ENCODE measurements around the gene ATG7. TPM values are rescaled to one million over a fixed set of nuclear protein-coding genes. Genes with fewer than 3 reads are reported as not detected.

The ATG7 gene
- total and polyA plus RNA-seq, 10 of the 15 experiments (the other 5 are each of a cell fraction or from before 2014, with no cell fraction given) = 13.5 to 49.5 (median 26.4) TPM

- in situ Hi-C loops (cut with MboI) = no loop called here
- DNase-seq (ENCODE audit: low read depth, low spot score) = no peak
- intact Hi-C loops (cut with micrococcal nuclease; ENCODE audit: unreplicated experiment) = no loop called here
- Histone ChIP-seq H3K79me2 (ENCODE audit: control insufficient read depth, insufficient read depth, low read length) (no peaks in the 10 kb centered on the region; the same call in 1 of the 2 replicates), H3K4me3 (no peak overlapping the region), H3K36me3 (ENCODE audit: control insufficient read depth in 2 of 2, insufficient read depth in 2 of 2, low read length in 1 of 2) (peaks cover 11 to 38% of the 10 kb centered on the region in 2 experiments; a peak in 3 of 4 replicates), H3K27ac (ENCODE audit: control insufficient read depth, insufficient read depth) (no peak overlapping the region), H3K4me2 (ENCODE audit: control insufficient read depth, insufficient read depth) (no peak overlapping the region), H4K20me1 (ENCODE audit: control insufficient read depth, insufficient read depth) (no peaks in the 10 kb centered on the region; the same call in 1 of the 2 replicates), H3K9me3 (replicated peaks; ENCODE audit: control insufficient read depth, insufficient read depth, low read length) (no peaks in the 10 kb centered on the region), H2AFZ (ENCODE audit: control insufficient read depth, low read depth, low read length) (no peak overlapping the region), H3K4me1 (ENCODE audit: control insufficient read depth, insufficient read depth, low read length) (no peaks in the 10 kb centered on the region), H3K9ac (ENCODE audit: control insufficient read depth, insufficient read depth, low read length) (no peak overlapping the region), H3K27me3 (replicated peaks in 1 of 2; ENCODE audit: control insufficient read depth in 2 of 2, insufficient read depth in 2 of 2, low read length in 1 of 2) (no peaks in the 10 kb centered on the region)
- ChIA-PET SMC1A (ENCODE audit: uncharacterized antibody, unreplicated experiment) (interaction anchor here (0.5 kb wide), 1 partner anchor 79 kb away, joined by 3 read pairs; no protein-coding TSS in a partner anchor), RAD21 (ENCODE audit: unreplicated experiment) (no interaction called here), POLR2A (interaction anchor here (0.7 kb wide), 2 partner anchors 59 to 227 kb away, joined by 4 to 5 read pairs; no protein-coding TSS in a partner anchor), CTCF (no interaction called here)
- no peak for FAIRE-seq
- 96% methylated on average over 17 of the region's 17 CpGs for WGBS (ENCODE audit: insufficient coverage, insufficient replicate concordance, low lambda C conversion rate, missing lambda C conversion rate)
- ATAC-seq = no peak
- TF ChIP-seq CREB1 (IDR thresholded peaks at IDR 0.05; ENCODE audit: low read depth) (no peak), NRF1 (conservative IDR thresholded peaks at IDR 0.05; ENCODE audit: low read depth, low read length) (no peak), DPF2 (IDR thresholded peaks at IDR 0.05) (no peak), SMC3 (IDR thresholded peaks at IDR 0.05; ENCODE audit: borderline replicate concordance, low read length) (no peak), BHLHE40 (IDR thresholded peaks at IDR 0.05; ENCODE audit: borderline replicate concordance in 1 of 2, low read depth in 2 of 2, low read length in 1 of 2) (no peak), POLR2AphosphoS2 (IDR thresholded peaks at IDR 0.05; ENCODE audit: low read depth, low read length) (no peak), PAX8 (IDR thresholded peaks at IDR 0.05) (no peak), NFIC (IDR thresholded peaks at IDR 0.05; ENCODE audit: low read depth, low read length) (no peak), CHD1 (IDR thresholded peaks at IDR 0.05; ENCODE audit: low read depth, low read length) (no peak), NR2F1 (conservative IDR thresholded peaks at IDR 0.05) (no peak), HDAC6 (IDR thresholded peaks at IDR 0.05; ENCODE audit: unreplicated experiment) (no peak)
- TF ChIP-seq, protein P1, sequence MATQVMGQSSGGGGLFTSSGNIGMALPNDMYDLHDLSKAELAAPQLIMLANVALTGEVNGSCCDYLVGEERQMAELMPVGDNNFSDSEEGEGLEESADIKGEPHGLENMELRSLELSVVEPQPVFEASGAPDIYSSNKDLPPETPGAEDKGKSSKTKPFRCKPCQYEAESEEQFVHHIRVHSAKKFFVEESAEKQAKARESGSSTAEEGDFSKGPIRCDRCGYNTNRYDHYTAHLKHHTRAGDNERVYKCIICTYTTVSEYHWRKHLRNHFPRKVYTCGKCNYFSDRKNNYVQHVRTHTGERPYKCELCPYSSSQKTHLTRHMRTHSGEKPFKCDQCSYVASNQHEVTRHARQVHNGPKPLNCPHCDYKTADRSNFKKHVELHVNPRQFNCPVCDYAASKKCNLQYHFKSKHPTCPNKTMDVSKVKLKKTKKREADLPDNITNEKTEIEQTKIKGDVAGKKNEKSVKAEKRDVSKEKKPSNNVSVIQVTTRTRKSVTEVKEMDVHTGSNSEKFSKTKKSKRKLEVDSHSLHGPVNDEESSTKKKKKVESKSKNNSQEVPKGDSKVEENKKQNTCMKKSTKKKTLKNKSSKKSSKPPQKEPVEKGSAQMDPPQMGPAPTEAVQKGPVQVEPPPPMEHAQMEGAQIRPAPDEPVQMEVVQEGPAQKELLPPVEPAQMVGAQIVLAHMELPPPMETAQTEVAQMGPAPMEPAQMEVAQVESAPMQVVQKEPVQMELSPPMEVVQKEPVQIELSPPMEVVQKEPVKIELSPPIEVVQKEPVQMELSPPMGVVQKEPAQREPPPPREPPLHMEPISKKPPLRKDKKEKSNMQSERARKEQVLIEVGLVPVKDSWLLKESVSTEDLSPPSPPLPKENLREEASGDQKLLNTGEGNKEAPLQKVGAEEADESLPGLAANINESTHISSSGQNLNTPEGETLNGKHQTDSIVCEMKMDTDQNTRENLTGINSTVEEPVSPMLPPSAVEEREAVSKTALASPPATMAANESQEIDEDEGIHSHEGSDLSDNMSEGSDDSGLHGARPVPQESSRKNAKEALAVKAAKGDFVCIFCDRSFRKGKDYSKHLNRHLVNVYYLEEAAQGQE (IDR thresholded peaks at IDR 0.05; ENCODE audit: low read depth, low read length) = no peak
- BruUV-seq (replicated peaks) = no TSS peak
These were observed 290.2 kb downstream of the ATG7 start for GRCh38 chr3:11562277-11562881.
